Stimulated activated CD4-positive, alpha-beta T cell treated with anti-CD3 and anti-CD28 coated beads, Interleukin-1b, Interleukin-23, amount 100 ng/mL, for 4 hours (primary cell): ENCODE results near the gene DTNBP1.

Source experiments
- DNase-seq, 2 donors: peaks; one replicate each; pipeline ENCODE4 v3.0.0-alpha.2; 2020; ENCODE audit warnings: low read depth in 2 of 2

The DTNBP1 gene, protein sequence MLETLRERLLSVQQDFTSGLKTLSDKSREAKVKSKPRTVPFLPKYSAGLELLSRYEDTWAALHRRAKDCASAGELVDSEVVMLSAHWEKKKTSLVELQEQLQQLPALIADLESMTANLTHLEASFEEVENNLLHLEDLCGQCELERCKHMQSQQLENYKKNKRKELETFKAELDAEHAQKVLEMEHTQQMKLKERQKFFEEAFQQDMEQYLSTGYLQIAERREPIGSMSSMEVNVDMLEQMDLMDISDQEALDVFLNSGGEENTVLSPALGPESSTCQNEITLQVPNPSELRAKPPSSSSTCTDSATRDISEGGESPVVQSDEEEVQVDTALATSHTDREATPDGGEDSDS

DNA sequence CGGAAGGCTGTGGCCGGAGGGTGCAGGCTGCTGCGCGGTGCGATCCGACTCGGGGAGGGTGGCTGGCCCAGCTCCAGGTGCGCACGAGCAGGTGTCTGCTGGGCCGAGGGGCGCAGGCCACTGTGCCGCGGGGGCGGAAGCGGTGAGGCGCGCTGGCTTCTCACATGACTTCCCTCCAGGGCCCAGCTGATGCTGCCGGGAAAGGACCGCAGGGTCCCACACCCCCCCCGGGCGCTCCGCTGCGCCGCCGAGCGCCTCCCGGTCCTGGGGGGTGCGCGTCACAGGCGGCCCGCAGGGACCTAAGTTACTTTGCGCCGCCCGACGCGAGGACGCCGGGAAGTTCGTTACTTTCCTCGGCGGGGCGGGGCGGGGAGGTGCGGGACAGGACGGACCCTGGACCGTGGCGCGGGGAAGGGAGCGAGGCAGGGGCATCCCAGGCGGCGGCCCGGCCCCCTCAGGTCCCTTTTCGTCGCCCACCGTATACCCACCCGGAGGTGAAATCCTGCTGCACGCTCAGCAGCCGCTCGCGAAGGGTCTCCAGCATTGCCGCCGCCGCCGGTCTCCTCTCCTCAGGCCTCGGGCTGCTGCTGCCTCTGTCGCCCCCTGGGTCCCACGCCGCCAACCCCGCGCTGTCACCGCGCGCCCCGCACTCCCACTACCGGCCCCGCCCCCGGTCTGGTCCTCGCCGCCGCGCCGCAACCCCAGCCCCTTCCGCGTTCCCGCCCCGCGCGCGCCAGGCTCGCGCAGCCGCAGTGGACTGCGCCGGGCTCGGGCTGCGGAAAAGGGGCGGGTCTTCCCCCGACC is at the start of gene DTNBP1:
Gene DTNBP1 (minus strand): TSS at position 703 of the 804 bp plus-strand sequence. CDS start 159 bp downstream, at position 544.
- peak; percentile 70 to 81 for DNase-seq

DNA sequence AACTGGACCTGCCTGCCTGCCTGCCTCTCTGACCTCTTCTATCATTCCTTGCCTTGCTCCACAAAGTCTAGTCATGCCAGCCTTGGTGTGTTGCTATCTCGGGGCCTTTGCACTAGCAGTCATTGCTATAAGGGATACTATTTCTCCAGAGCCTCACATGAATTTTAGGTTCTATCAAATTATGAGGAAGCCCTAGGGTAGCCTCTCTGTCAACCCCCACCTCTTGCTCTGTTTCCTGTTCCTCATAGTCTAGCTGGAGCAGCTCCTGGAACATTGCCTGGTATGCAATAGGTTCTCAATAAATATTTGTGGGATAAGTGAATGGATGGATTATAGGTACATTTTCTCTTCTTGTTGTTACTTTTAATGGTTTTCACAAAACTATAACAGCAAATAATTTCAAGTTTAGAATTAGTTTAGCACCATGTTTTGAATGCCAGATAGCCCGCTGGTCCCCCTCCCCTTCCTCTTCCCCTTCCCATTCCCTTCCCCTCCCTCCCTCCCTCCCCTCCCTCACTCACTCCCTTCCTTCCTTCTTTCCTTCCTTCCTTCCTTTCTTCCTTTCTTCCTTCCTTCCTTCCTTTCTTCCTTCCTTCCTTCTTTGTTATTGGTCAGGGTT is 46.9 kb upstream of the DTNBP1 start:
- no peak for DNase-seq

DNA sequence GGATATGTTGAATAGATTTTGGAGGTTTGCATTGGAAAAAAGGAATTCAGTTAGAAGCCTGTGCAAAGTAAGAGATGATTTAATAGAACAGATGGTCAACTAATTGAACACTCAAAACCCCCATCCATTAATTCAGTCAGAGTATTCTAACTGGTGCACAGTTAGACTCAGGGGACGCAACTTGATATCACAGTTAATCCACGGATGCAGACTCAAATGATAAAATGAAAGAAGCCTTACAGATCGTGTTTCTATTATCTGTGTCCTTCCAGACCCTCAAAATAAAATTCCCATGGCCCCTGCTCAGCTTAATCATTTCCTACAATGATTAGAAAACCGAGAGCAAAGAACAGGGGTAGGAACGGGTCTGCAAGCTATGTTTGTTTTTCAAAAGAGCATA is 45.4 kb upstream of the DTNBP1 start:
- DNase-seq, result no peak

DNA sequence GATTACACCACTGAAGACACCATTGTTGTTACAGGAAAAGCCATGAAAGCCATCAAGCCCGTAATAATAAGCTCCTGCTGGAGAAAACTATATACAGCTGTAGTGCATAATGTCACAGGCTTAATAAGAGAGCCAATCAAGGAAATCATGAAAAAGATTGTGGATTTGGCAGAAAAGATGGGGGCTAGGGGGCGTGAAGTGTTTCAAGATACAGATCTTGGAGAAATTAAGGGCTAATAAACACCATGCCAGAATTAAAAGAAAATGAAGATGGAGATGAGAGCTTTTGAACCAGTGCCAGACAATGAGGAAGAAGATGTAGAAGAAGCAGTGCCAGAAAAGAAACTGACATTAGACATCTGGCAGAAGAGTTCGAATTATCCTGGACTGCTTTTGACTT is 43.2 kb upstream of the DTNBP1 start:
- no peak for DNase-seq

DNA sequence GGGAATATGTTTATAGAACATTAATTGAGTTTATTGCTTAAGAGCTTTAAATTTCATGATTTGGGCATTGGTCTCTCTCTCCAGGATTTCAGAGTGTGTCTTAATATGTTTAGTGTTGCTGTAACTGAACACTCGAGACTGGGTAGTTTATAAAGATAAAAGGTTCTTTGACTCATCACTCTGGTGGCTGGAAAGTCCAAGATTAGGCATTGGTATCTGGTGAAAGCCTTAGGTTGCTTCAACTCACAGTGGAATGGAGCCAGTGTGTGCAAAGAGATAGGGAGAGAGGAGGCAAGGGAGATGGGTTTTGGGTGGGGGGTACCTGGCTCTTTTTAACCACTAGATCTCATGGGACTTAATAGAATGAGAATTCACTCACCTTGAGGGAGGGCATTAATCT is 35.6 kb upstream of the DTNBP1 start:
- DNase-seq, result no peak

DNA sequence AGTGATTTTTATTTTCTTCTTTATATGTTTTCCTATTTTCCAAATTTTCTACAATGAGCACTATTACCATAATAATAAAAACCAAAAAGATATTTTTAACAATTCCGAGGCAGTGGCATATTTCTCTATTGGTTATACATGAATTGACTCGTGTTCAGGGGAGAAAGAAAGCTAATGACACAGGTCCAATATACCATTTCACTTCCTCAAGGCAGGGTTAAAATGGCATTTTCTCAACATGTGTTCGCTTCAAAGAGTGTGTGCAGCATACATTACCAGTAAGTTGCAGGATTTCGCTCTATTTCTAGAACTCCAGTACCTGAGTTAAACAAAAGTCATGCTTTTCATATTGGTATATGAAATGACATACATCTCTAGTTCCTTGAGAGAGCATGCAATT is 35.1 kb upstream of the DTNBP1 start:
- no peak for DNase-seq

DNA sequence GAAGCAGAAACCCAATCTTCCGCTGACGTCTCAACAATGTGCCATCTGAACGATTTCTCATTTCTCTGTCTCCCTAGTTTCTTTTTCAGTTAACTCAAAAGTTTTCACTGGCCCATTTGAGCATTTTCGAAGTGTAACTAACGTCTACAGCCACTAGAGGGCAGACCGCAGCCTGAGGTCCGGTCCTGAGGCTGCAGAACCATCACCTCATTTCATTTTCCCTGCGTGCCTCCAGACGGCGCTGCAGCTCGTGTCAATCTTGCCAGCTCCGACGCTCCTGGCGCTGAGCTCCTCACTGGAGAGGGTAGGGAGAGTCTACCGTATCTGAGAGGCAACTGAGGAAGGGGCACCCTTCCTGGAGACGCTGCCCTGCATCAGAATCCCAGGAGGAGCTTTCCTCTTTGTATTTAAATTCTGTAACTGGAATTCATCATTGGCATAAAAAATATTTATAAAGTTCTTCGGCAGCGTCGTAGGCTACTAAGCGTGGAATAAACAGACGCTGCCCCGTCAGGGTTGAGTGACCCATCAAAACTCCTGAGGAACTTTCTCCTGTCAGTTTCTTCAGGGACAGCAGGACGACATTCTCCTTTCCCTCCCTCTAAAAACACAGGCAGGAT is 28.5 kb upstream of the DTNBP1 start:
- DNase-seq, result peak; percentile 62 to 71

DNA sequence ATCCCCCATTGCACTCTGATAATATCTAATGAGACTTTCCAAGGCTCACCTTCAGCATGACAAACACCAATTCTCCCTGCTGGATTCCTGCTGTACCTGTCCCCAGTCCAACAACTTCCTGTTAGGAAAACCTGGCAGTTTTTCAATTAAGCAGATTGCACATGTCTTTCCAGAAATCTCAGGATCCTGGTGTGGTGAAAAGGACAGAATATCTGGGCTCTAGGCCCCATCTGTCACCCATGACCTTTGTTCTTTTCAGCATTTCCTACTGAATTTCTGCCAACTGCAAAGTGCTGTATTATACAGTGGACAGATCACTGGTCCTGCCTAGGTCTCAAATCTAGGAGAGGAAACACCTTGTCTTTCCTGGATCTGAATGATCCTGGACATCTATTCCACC is 27.7 kb upstream of the DTNBP1 start:
- no peak for DNase-seq

DNA sequence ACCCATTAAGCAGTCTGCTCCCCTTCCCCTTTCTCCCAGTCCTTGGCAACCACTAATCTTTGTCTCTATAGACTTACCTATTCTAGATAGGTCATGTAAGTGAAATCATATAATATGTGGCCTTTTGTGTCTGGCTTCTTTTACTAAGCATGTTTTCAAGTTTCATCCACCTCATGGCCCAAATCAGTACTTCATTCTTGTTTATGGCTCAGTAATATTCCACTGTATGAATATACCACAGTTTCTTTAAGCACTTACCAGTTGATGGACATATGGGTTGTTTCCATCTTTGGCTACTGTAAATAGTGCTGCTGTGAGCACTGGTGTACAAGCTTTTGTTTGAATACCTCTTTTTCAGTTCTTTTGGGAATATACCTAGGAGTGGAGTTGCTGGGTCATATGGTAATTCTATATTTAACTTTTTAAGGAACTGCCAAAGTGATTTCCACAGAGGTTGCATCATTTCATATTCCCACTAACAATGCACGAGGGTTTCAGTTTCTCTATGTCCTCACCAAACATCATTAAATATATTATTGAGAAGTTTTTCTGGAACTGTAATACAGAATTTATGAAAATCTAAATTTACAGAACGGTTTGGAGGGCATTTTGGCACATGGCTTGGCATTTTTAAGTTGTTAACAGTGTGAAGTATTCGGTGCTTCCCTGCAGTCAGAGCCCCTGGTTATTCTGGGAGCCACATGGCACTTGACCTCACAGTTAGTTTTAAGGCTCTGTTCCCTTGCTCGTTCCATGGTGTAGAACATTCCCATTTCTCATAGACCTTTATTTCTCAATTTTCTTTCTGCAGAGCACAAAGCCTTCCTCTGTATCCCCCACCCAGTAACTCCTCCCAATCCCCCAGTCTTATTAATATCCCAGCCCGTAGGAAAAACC is 27.0 kb upstream of the DTNBP1 start:
- no peak for DNase-seq

DNA sequence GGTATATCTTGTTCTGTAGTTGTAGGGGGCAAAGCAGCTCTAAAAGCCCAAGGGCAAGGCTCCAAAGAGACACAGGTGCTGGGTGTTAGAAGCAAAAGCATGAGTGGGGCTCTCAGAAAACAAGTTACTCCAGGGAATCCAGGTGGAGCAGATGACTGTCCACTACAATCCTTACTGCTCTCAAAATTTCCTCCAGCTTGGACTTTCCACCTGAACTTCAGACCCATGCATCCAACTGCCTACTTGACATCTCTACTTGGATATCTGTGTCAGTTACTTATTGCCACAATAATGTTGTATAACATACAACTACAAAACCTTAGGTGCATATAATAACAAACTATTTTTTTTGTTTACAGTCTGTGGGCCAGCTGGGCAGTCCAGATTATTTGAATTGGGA is 22.8 kb upstream of the DTNBP1 start:
- no peak for DNase-seq

DNA sequence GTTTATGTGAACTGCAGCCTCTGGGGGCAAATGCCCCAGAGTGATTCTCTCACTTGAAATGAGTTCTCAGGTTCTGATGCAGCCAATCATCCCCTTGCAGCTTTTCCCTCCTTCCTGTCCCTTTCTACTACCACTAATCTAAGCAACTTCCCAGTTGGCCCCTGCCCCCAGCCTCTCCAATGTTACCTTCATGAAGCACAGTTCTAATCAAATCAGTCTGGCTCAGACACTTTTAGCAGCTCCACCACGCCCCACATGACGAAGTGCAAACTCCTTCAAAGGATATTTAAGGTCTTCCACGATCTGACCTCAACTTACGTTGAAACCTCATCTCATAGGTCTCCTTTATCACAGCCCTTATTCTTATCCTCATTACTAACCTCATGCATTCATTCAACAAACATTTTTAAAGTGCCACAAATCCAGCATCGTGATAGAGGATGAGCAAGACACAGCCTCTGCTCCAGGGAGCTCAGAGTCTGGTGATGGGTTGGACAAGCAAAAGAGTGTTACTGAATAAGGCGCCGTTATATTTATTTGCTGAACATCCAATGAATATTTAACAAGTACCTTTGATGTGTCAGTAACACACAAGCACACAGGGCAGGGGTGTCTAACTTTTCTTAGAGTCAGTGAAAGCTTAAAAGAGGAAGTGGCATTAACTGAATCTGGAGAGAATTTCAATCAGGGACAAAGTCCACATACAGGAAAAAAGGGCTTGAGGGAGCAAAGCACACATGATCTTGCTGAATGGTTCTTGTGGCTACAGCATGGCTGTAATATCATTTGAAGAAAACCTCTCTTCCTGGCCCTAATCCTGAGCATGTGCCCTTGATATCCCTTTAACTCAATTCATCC is 20.4 kb upstream of the DTNBP1 start:
- DNase-seq, result no peak

DNA sequence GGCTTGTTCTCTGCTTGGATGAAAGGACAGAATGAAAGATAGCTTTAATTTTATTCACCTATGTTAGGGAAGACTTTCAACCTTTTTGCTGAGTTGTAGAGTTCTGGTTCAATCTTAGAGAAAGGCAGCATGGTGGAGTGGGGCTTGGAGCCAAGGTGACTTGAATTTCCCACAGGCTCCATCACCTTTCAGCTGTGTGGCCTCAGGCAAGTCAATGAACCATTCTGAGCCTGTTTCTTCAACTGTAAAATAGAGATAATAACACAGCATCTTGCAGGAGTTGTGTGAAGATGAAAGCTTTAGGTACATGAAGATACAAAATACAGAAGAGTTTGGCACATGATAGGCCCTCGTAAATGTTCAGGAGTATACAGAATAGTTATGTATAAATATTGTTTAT is 19.1 kb upstream of the DTNBP1 start:
- no peak for DNase-seq

DNA sequence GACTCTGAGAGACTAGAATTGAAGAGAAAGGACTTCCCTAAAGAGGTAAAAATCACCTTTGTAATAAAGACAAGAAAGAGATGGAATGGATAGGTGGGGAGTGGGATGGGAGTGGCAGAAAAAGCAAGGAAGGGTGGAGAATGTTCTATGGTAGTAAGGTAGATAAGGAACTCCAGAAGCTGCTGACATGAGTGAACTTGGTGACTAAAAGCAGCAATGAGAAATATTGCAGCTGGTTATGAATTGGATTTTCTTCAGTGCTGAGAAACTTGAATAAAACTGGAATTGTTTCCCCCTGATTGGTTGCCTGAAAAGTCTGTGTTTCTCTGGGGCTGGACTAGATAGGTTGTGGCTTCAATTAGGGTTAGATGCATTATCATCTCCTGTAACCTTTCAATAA is 15.7 kb upstream of the DTNBP1 start:
- no peak for DNase-seq

DNA sequence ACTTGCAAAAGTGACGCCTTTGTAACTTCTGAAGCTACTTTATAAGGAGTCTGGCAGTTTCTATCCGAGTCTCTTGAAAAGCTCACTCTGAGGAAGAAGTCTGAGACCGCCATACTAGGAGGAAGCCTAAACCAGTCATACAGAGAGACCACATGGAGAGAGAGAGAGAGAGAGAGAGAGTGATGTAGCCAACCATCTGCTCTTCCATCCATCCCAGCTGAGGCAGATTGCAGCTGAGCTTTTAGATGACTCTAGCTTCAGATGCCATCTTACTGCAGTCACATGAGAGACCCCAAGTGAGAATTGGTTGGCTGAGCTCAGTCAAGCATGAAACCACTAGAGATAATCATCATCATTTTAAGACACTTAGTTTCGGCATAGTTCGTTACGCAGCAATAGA is 15.0 kb upstream of the DTNBP1 start:
- no peak for DNase-seq

DNA sequence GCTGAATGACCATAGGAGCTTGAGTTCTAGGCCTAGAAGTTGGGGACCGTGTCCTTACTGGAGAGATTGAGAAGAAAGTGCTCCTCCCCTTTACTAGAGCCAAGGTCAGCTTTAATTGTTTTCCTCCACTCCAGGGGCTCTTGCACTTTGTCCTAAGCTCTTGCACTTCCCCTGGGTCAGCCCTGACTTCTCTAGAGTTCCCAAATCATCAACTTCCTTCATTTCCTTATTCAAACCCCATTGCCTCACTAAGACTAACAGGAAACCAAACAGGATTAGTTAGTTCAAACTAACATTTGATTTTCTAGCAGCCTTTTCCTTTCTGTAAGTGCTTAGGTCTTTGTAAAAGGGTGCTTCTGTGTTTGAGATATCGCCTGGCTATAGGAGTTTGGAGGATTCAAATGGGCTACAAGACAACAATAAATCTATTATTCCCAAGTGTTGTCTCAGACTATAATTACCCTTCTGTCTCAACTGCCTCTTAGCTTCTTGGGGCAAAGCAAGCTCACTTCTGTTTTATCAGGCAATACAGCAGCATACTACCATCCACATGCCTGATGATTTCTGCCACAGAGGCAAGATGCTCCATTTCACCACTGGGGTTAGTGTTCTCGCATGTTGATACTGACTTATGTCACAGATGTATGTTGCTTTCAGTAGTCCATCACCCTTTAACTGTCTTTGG is 12.8 kb upstream of the DTNBP1 start:
- no peak for DNase-seq

DNA sequence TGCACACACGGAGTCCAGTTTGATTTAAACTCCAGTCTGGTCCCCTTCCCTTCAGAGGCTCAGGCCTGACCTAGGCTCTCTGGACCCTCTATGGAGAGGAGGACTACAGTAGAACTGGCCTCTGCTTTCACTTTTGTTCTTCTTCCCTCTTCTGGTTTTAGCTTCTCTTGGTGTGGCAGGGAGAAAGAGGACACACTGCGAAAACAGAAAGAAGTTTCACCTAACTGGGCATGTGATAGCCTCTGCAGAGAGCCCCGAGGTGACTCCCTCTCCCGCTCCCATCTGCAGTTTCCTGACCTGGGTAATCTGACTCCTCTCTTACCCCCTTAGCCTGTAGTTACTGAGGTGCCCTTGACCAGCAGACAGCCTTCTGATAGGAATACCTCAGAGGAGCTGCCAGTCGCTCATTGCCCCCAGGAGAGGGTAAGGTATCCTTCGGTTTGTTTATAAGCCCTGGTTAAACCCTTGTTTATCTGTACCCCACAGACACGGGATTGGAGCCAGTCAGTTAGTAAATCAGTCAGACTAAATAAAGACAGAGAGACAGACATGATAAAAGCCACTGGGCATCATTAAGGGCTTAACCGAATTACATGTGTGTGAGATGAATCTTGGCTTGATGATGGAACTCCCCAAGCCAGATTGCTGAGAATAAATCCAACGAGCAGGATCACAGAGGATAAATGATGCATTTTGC is 12.0 kb upstream of the DTNBP1 start:
- no peak for DNase-seq

DNA sequence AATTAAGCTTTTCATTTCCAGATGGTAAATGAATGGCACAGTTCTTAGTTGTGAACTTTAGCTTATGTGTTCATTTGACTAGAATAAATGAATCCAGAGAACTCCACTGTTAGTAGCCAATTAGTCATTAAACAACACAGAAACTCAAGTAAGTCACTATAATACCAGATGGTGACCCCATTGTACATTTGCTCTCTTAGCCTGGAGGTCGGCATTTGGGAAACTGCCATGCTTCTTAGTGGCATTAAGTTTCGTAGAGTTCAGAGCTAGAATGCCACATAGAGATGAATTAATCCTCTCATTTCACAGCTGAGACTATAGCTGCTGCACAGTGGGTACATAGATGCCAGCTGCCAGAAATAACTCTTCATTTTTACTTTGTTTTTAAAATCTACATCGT is 10.8 kb upstream of the DTNBP1 start:
- no peak for DNase-seq

DNA sequence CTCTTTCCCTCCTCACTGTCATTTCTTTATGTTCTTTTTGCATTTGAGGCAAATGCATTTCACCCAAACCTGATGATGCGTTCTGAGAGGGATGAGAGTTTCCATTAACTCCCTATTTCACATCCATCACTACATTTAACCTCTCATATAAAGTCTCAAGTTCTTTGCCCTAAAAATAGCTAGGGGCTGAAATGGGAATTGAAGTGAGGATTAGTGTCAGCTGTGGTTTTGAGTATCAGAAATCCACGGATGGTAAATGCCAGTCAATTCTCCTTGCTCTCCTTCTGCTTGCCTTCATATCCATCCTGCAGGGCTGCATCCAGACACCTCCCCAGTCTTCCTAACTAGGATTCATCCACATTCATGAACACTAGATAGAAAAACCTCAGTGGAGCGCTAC is 10.0 kb upstream of the DTNBP1 start:
- DNase-seq, result no peak

DNA sequence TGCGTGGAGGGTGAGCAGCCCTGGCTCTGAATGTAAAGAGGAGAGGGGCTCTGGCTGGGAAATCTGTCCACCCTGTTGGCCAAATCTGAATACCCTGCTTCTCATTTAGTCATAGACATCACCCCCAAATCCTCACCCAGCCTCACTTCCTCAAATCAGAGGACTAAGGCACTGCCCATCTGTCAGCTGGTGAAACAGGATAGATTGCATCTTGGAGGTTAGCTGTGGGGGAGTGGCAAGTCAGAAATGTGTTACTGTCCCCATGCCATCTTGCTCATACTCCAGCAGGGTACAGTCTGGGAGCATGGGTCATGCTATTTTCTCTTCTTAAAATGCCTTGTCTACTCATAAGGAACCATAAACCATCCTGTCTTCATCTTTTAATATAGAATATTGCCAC is 9.5 kb upstream of the DTNBP1 start:
- no peak for DNase-seq
